SU-DHL-6 (cell line): ENCODE measurements around the gene LRRN2.

Experiments
- H2AFZ ChIP-seq: fragments of 200-600 bp; sonication (generic); 2 replicates; pipeline ENCODE4 v1.6.1; 2014; ENCODE audit warnings: low read depth, mild to moderate bottlenecking, moderate library complexity, mixed read lengths, antibody characterized with exemption, low read length; ENCODE audit not compliant: severe bottlenecking
- H3F3A ChIP-seq: fragments of 200-600 bp; shearing (Covaris generic); 2 replicates; pipeline ENCODE4 v1.6.0; 2016; ENCODE audit warnings: antibody characterized with exemption, mild to moderate bottlenecking; ENCODE audit not compliant: insufficient read depth
- H3K27ac ChIP-seq: fragments of 200-600 bp; sonication (generic); 2 replicates; pipeline ENCODE4 v1.5.1; 2016; ENCODE audit warnings: low read depth, mild to moderate bottlenecking, low read length, moderate library complexity, mixed read lengths
- H3K27me3 ChIP-seq: fragments of 200-600 bp; sonication (generic), shearing (Covaris generic); 2 replicates; pipeline ENCODE4 v1.6.0; 2014; ENCODE audit warnings: mild to moderate bottlenecking, low read length
- H3K36me3 ChIP-seq: fragments of 200-600 bp; sonication (generic); 2 replicates; pipeline ENCODE4 v1.6.1; 2014; ENCODE audit warnings: mild to moderate bottlenecking, low read length, mixed read lengths
- H3K4me2 ChIP-seq: fragments of 300-600, 200-600 bp; shearing (Covaris generic), sonication (generic); 2 replicates; pipeline ENCODE4 v1.6.0; 2014; ENCODE audit warnings: low read length, low read depth, mild to moderate bottlenecking; ENCODE audit not compliant: poor library complexity, severe bottlenecking
- H3K4me3 ChIP-seq: fragments of 200-600 bp; sonication (generic); 2 replicates; pipeline ENCODE4 v1.5.1; 2014; ENCODE audit warnings: antibody characterized with exemption, low read length, mild to moderate bottlenecking, mixed read lengths; ENCODE audit not compliant: insufficient read depth, poor library complexity, severe bottlenecking
- H3K79me2 ChIP-seq: fragments of 200-600 bp; sonication (generic); 2 replicates; pipeline ENCODE4 v1.6.1; 2014; ENCODE audit warnings: mild to moderate bottlenecking, low read length, moderate library complexity; ENCODE audit not compliant: insufficient read depth
- H3K9ac ChIP-seq: fragments of 200-600 bp; sonication (generic); 2 replicates; pipeline ENCODE4 v1.7.0; 2014; ENCODE audit warnings: mild to moderate bottlenecking, low read length
- H3K9me2 ChIP-seq: fragments of 200-600 bp; sonication (generic); replicated peaks from 2 replicates; pipeline ENCODE4 v1.6.1; 2014; ENCODE audit warnings: low read length; ENCODE audit not compliant: insufficient read depth
- H3K9me3 ChIP-seq: fragments of 200-600 bp; sonication (generic); 2 replicates; pipeline ENCODE4 v1.6.1; 2014; ENCODE audit warnings: low read length, mixed read lengths; ENCODE audit not compliant: insufficient read depth
- H4K20me1 ChIP-seq: fragments of 200-600 bp; sonication (generic); 2 replicates; pipeline ENCODE4 v1.6.1; 2014; ENCODE audit warnings: low read depth, mild to moderate bottlenecking, antibody characterized with exemption, low read length, moderate library complexity, mixed read lengths
- EZH2phosphoT487 ChIP-seq: fragments of 200-600 bp; sonication (generic), shearing (Covaris generic); conservative IDR thresholded peaks from 2 replicates; pipeline ENCODE4 v1.6.1; 2018; ENCODE audit warnings: mild to moderate bottlenecking, antibody characterized with exemption, low read length, moderate library complexity, mixed read lengths
- TF ChIP-seq, protein P1 (sequence below): fragments of 200-600 bp; sonication (generic); IDR thresholded peaks from one replicate; pipeline ENCODE4 v1.5.1; 2017; ENCODE audit warnings: antibody characterized with exemption, mild to moderate bottlenecking, low read length, moderate library complexity; ENCODE audit not compliant: insufficient read depth, poor library complexity, severe bottlenecking

The LRRN2 gene

DNA sequence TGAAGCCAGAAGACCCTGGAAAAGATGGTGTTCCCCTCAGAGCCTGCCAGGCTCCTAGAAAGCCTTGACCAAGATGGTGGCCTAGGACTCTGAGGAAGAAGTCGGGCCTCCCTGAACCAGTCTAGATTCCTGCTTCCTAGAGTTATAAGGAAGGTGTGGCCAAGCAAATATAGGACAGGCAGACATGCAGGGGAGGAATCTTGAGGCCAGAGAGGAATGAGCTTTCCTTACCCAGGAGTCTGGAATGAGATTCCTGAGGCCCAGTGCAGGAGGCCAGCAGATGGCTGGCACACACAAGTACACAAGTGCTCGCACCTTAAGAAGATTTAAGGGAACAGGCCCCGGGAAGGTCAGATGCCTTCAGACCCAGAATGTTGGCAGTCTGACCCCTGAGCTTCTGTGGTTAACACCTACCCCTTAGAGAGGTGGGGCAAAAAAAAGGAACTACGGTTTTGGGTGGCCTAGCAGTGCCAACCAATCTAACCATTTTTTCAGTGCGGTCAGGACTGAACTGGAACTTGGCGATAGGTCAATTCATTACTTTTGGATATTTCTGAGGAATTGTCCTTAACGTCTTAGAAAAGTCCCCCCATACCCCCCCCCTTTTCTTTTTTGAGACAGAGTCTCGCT lies 96.0 kb downstream of the LRRN2 start:
- Histone ChIP-seq H3K9me2 (no peaks in the 10 kb centered on the region), H3K27me3 (no peaks in the 10 kb centered on the region), H2AFZ (no peak overlapping the region), H3K4me3 (no peak overlapping the region), H3K27ac (no peak overlapping the region), H3K4me2 (no peak overlapping the region), H4K20me1 (no peaks in the 10 kb centered on the region), H3K9me3 (no peaks in the 10 kb centered on the region), H3F3A (no peaks in the 10 kb centered on the region), H3K9ac (no peak overlapping the region), H3K79me2 (no peaks in the 10 kb centered on the region), H3K36me3 (no peaks in the 10 kb centered on the region)
- TF ChIP-seq EZH2phosphoT487, result no peak
- TF ChIP-seq, protein P1, sequence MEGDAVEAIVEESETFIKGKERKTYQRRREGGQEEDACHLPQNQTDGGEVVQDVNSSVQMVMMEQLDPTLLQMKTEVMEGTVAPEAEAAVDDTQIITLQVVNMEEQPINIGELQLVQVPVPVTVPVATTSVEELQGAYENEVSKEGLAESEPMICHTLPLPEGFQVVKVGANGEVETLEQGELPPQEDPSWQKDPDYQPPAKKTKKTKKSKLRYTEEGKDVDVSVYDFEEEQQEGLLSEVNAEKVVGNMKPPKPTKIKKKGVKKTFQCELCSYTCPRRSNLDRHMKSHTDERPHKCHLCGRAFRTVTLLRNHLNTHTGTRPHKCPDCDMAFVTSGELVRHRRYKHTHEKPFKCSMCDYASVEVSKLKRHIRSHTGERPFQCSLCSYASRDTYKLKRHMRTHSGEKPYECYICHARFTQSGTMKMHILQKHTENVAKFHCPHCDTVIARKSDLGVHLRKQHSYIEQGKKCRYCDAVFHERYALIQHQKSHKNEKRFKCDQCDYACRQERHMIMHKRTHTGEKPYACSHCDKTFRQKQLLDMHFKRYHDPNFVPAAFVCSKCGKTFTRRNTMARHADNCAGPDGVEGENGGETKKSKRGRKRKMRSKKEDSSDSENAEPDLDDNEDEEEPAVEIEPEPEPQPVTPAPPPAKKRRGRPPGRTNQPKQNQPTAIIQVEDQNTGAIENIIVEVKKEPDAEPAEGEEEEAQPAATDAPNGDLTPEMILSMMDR, result no peak

- H3K4me3 ChIP-seq, result no peak overlapping the region
- no peaks in the 10 kb centered on the region for H3F3A ChIP-seq
- H4K20me1 ChIP-seq, result no peaks in the 10 kb centered on the region
- no peaks in the 10 kb centered on the region for H3K79me2 ChIP-seq
- H3K9me3 ChIP-seq, result no peaks in the 10 kb centered on the region
- no peak overlapping the region for H3K9ac ChIP-seq
- no peaks in the 10 kb centered on the region for H3K9me2 ChIP-seq
- H2AFZ ChIP-seq, result no peak overlapping the region
- H3K4me2 ChIP-seq, result no peak overlapping the region
- H3K27me3 ChIP-seq, result no peaks in the 10 kb centered on the region
- H3K27ac ChIP-seq, result no peak overlapping the region
- no peaks in the 10 kb centered on the region for H3K36me3 ChIP-seq
- no peak for TF ChIP-seq EZH2phosphoT487
- TF ChIP-seq, protein P1, result no peak
These were observed 96.7 kb downstream of the LRRN2 start for GRCh38 chr1:204588826-204589225.

- Histone ChIP-seq H3K79me2 (no peaks in the 10 kb centered on the region), H3K27ac (no peak overlapping the region), H3K4me2 (no peak overlapping the region), H4K20me1 (no peaks in the 10 kb centered on the region), H3K9me2 (no peaks in the 10 kb centered on the region), H3F3A (no peaks in the 10 kb centered on the region), H2AFZ (no peak overlapping the region), H3K9me3 (no peaks in the 10 kb centered on the region), H3K36me3 (no peaks in the 10 kb centered on the region), H3K9ac (no peak overlapping the region), H3K27me3 (no peaks in the 10 kb centered on the region), H3K4me3 (no peak overlapping the region)
- TF ChIP-seq, protein P1, result no peak
- no peak for TF ChIP-seq EZH2phosphoT487
These were observed 97.9 kb downstream of the LRRN2 start for GRCh38 chr1:204587621-204588020.
